ENCODE measurements around the gene PRPS1L1. TPM values are rescaled to one million over a fixed set of nuclear protein-coding genes. Genes with fewer than 3 reads are reported as not detected.

PRPS1L1 gene
- total RNA-seq, result not detected
- long read RNA-seq, result 0 reads

DNA sequence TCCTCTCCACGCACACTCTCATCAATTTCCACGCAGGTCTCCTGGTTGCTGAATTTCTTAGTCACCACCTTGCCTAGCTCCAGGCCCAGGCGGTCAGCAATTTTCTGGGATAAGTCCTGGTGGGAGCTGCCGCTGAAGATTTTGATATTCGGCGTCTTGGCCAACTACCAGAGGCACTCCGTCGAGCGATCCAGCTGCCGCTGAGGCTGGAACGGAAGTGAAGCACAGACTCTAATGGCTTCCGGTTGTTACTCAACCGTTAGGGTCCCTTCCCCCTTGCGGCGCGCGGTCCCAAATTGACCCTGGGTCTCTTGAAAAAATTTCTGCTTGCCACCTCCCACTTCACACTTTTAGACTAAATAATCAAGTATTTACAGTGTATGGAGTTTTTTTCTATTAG is at the start of gene PRPS1L1:
Gene PRPS1L1, minus strand, starts transcription at position 219 of the 400 bp plus-strand sequence.
- intact Hi-C loops (cut with DNase I), result loop anchor here in 1 of 2 donors (10.0 kb wide), 1 partner anchor 63 kb away; no protein-coding TSS in a partner anchor
- Histone ChIP-seq H3K27ac (no peak within 1 kb of the TSS), H3K36me3 (no peaks in the 10 kb centered on the region), H3K9me3 (no peaks in the 10 kb centered on the region), H3K4me1 (no peaks in the 10 kb centered on the region), H3K27me3 (no peaks in the 10 kb centered on the region), H3K4me3 (no peak within 1 kb of the TSS)
- TF ChIP-seq POLR2A (IDR thresholded peaks at IDR 0.05), result no peak
- TF ChIP-seq CTCF (IDR thresholded peaks at IDR 0.05), result no peak
- ATAC-seq (no peak), DNase-seq (no peak)
- WGBS (ENCODE audit: insufficient coverage, low coverage, low lambda C conversion rate, missing lambda C conversion rate), result 92% methylated on average over 12 of the region's 17 CpGs

DNA sequence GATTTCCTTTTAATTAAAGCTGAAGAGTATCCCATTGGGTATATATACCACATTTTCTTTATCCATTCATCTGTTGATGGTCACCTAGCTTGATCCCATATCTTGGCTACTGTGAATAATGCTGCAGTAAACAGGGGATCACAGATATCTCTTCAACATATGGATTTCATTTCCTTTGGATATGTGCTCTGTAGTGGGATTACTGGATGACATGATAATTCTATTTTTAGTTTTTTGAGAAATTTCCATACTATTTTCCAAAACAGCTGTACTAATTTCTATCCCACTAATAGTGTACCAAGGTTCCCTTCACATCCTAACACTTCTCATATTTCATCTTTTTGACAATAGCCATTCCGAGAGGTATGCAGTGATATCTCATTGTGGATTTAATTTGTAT is 48.8 kb upstream of the PRPS1L1 start:
- H3K4me1 ChIP-seq, result no peaks in the 10 kb centered on the region
- H3K4me3 ChIP-seq, result no peak overlapping the region
- no peak for ATAC-seq
- H3K36me3 ChIP-seq, result no peaks in the 10 kb centered on the region
- H3K9me3 ChIP-seq, result no peaks in the 10 kb centered on the region
- WGBS (ENCODE audit: insufficient coverage, low coverage, low lambda C conversion rate, missing lambda C conversion rate), result 65% methylated on average over 1 of the region's 1 CpG
- intact Hi-C loops (cut with DNase I), result no loop called here
- no peak overlapping the region for H3K27ac ChIP-seq
- no peaks in the 10 kb centered on the region for H3K27me3 ChIP-seq
- TF ChIP-seq CTCF (IDR thresholded peaks at IDR 0.05), result no peak
- no peak for TF ChIP-seq POLR2A (IDR thresholded peaks at IDR 0.05)
- DNase-seq, result no peak

DNA sequence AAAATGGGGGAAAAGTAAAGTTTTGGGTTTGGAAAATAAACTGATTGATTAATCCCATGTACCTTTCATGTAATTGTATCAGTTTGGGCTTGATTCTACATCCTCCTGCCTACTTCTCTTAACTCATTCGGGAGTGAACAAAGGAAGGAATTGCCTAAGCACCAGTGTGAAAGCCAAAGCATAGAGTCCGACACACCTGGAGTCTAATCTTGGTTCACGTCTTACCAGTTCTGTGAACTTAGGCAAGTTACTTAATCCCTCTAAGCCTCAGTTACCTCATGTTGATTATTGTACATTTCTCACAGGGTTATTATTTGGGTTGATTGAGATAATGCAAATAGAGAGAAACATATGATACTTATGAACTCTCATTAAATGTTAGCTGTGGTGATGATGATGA is 41.1 kb upstream of the PRPS1L1 start:
- Histone ChIP-seq H3K9me3 (no peaks in the 10 kb centered on the region), H3K27ac (no peak overlapping the region), H3K36me3 (no peaks in the 10 kb centered on the region), H3K27me3 (no peaks in the 10 kb centered on the region), H3K4me3 (no peak overlapping the region), H3K4me1 (no peaks in the 10 kb centered on the region)
- intact Hi-C loops (cut with DNase I), result no loop called here
- ATAC-seq, result no peak
- TF ChIP-seq POLR2A (IDR thresholded peaks at IDR 0.05), result no peak
- TF ChIP-seq CTCF (IDR thresholded peaks at IDR 0.05), result no peak
- WGBS (ENCODE audit: insufficient coverage, low coverage, low lambda C conversion rate, missing lambda C conversion rate), result 61% methylated on average over 3 of the region's 3 CpGs
- DNase-seq, result no peak

DNA sequence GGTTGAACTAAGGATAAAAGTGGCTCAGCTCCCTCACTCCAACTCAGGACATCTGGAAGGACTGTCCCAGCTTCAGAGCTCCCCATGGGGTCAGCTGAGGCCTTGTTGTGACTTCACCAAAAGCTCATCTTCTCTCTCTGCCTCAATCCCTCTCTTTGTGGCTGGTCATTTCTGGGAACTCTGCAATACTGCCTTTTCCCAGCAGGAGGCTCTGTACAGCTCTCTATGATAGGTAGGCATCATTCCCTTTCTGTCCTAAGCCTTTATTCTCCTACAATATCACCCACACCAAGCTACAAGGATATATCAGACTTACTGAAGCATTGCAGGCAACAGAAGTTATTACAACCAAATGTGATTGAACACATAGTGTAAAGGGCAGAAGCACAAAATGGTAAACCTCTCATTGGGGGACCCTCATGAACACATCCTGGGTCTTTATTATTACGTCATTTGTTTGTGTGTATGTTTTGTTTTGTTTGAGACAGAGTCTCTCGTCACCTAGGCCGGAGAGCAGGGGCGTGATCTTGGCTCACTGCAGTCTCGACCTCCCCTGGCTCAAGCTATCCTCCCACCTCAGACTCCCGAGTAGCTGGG is 36.7 kb upstream of the PRPS1L1 start:
- no peaks in the 10 kb centered on the region for H3K9me3 ChIP-seq
- no peak overlapping the region for H3K27ac ChIP-seq
- no peak for DNase-seq
- no peak for TF ChIP-seq POLR2A (IDR thresholded peaks at IDR 0.05)
- TF ChIP-seq CTCF (IDR thresholded peaks at IDR 0.05), result peak; percentile 14 to 43 (median 26)
- intact Hi-C loops (cut with DNase I), result no loop called here
- H3K4me1 ChIP-seq, result no peaks in the 10 kb centered on the region
- H3K36me3 ChIP-seq, result no peaks in the 10 kb centered on the region
- 69% methylated on average over 4 of the region's 6 CpGs for whole genome bisulfite sequencing (ENCODE audit: insufficient coverage, low coverage, low lambda C conversion rate, missing lambda C conversion rate)
- ATAC-seq, result peak; percentile 40 to 62 (median 50)
- H3K4me3 ChIP-seq, result no peak overlapping the region
- H3K27me3 ChIP-seq, result no peaks in the 10 kb centered on the region
